Measurements from ENCODE around the gene ALAD. TPM values are rescaled to one million over a fixed set of nuclear protein-coding genes. Genes with fewer than 3 reads are reported as not detected.

ALAD gene
- total and polyA plus RNA-seq, 2 of the 8 experiments (the other 6 are each of a cell fraction or from before 2014, with no cell fraction given) = 8.2 to 15.3 TPM

- POLR2A ChIA-PET (ENCODE audit: partially characterized antibody) = interaction anchor here (1.7 kb wide), 1 partner anchor 12 kb away, joined by 4 read pairs; the partner anchor contains the start of gene BSPRY
- no peak overlapping the region for H2AFZ ChIP-seq (ENCODE audit: low read length)
These were observed 63.4 kb downstream of the ALAD start for GRCh38 chr9:113337714-113338113.

More at GRCh38 chr9:113337714-113338113, 63.4 kb downstream of the ALAD start:
- FAIRE-seq (no peak), DNase-seq (ENCODE audit: low read depth in 1 of 2, low spot score in 2 of 2) (no peak)
- Histone ChIP-seq H3K4ac (replicated peaks; ENCODE audit: insufficient read length, low read depth, low read length) (no peak overlapping the region), H2BK20ac (ENCODE audit: low read length) (no peak overlapping the region), H2BK120ac (replicated peaks; ENCODE audit: low read depth, low read length) (no peak overlapping the region), H3K23me2 (ENCODE audit: low read depth, low read length) (peaks cover 4% of the 10 kb centered on the region), H3K4me1 (replicated peaks in 1 of 4; ENCODE audit: control insufficient read depth in 3 of 4, insufficient read depth in 4 of 4, low read length in 3 of 4) (peaks cover 0 to 2% (median 0%) of the 10 kb centered on the region in 4 experiments; a peak in 2 of 7 replicates), H3K79me1 (ENCODE audit: low read depth, low read length) (no peaks in the 10 kb centered on the region), H3K27me3 (replicated peaks in 1 of 4; ENCODE audit: control insufficient read depth in 3 of 4, extremely low read depth in 1 of 4, insufficient read depth in 3 of 4, low read length in 3 of 4) (peaks cover 0 to 7% (median 3%) of the 10 kb centered on the region in 4 experiments; a peak in 2 of 7 replicates), H4K20me1 (replicated peaks in 1 of 2; ENCODE audit: control insufficient read depth in 1 of 2, insufficient read depth in 2 of 2, low read length in 2 of 2) (no peaks in the 10 kb centered on the region), H4K5ac (ENCODE audit: insufficient read length, low read depth, low read length) (no peak overlapping the region), H3K14ac (ENCODE audit: insufficient read length) (no peak overlapping the region), H3K23ac (ENCODE audit: insufficient read length) (no peak overlapping the region), H3K27ac (ENCODE audit: low read depth, low read length) (no peak overlapping the region), H3K56ac (replicated peaks; ENCODE audit: insufficient read length, low read depth, low read length) (no peak overlapping the region), H3K9ac (replicated peaks in 1 of 4; ENCODE audit: extremely low read depth in 1 of 4, low read depth in 3 of 4, low read length in 3 of 4) (no peak overlapping the region), H4K8ac (ENCODE audit: extremely low read depth, insufficient read depth, low read length) (no peak overlapping the region), H3K9me3 (ENCODE audit: insufficient read depth in 2 of 2, low read depth in 1 of 2, low read length in 1 of 2) (no peaks in the 10 kb centered on the region), H2AK5ac (ENCODE audit: low read depth, low read length) (no peak overlapping the region), H2BK15ac (ENCODE audit: low read length) (no peak overlapping the region), H3K4me3 (ENCODE audit: extremely low read depth in 1 of 4, insufficient read depth in 2 of 4, low read depth in 3 of 4, low read length in 4 of 4) (no peak overlapping the region), H2BK5ac (ENCODE audit: low read depth, low read length) (no peak overlapping the region), H4K91ac (replicated peaks; ENCODE audit: insufficient read length, low read length) (no peak overlapping the region), H3K18ac (ENCODE audit: extremely low read depth, low read length) (no peak overlapping the region), H3K36me3 (ENCODE audit: control insufficient read depth in 2 of 4, insufficient read depth in 4 of 4, low read length in 3 of 4) (no peaks in the 10 kb centered on the region), H2BK12ac (ENCODE audit: low read depth, low read length) (no peak overlapping the region), H3K79me2 (ENCODE audit: control insufficient read depth in 1 of 2, insufficient read depth in 2 of 2, low read length in 2 of 2) (no peaks in the 10 kb centered on the region), H3K4me2 (ENCODE audit: insufficient read depth in 1 of 2, low read depth in 2 of 2, low read length in 2 of 2) (no peak overlapping the region)
- 97% methylated on average over 2 of the region's 2 CpGs; no CpG with 5 or more reads in 1 of the 2 experiments for WGBS, 2 experiments (ENCODE audit: extremely low coverage in 1 of 2, insufficient coverage in 1 of 2, insufficient read length in 1 of 2, insufficient replicate concordance in 2 of 2, low coverage in 1 of 2, low lambda C conversion rate in 2 of 2, missing lambda C conversion rate in 1 of 2)
- CTCF ChIA-PET (ENCODE audit: partially characterized antibody) = interaction anchor here (0.9 to 1.0 kb wide), 2 partner anchors 10 to 318 kb away, joined by 3 to 4 read pairs; no protein-coding TSS in a partner anchor
- no peak for TF ChIP-seq MAFK (IDR thresholded peaks at IDR 0.05; ENCODE audit: low read depth, low read length)
- TF ChIP-seq KDM5A (IDR thresholded peaks at IDR 0.05; ENCODE audit: low read length) = no peak
- TF ChIP-seq NRF1 (IDR thresholded peaks at IDR 0.05; ENCODE audit: low read depth, low read length) = no peak
- no peak for TF ChIP-seq TAF7 (optimal IDR thresholded peaks at IDR 0.05; ENCODE audit: borderline replicate concordance, low read depth, low read length)
- TF ChIP-seq KDM1A (IDR thresholded peaks at IDR 0.05; ENCODE audit: borderline replicate concordance, low read length) = no peak
- no peak for TF ChIP-seq POU5F1 (IDR thresholded peaks at IDR 0.05; ENCODE audit: low read depth, low read length)
- no peak for TF ChIP-seq USF2 (IDR thresholded peaks at IDR 0.05; ENCODE audit: low read length)
- no peak for TF ChIP-seq EZH2 (IDR thresholded peaks at IDR 0.05; ENCODE audit: low read depth, low read length, severe bottlenecking)
- TF ChIP-seq JUN (IDR thresholded peaks at IDR 0.05; ENCODE audit: low read depth, low read length) = no peak
- no peak for TF ChIP-seq CREB1 (IDR thresholded peaks at IDR 0.05)

Measured in H1 (cell line).